ENCODE results near the gene PTDSS2. TPM values are rescaled to one million over a fixed set of nuclear protein-coding genes. Genes with fewer than 3 reads are reported as not detected.

The PTDSS2 gene
- total and polyA plus RNA-seq, 2 donors from 2014 or later = 28.5 to 37.7 TPM

DNA sequence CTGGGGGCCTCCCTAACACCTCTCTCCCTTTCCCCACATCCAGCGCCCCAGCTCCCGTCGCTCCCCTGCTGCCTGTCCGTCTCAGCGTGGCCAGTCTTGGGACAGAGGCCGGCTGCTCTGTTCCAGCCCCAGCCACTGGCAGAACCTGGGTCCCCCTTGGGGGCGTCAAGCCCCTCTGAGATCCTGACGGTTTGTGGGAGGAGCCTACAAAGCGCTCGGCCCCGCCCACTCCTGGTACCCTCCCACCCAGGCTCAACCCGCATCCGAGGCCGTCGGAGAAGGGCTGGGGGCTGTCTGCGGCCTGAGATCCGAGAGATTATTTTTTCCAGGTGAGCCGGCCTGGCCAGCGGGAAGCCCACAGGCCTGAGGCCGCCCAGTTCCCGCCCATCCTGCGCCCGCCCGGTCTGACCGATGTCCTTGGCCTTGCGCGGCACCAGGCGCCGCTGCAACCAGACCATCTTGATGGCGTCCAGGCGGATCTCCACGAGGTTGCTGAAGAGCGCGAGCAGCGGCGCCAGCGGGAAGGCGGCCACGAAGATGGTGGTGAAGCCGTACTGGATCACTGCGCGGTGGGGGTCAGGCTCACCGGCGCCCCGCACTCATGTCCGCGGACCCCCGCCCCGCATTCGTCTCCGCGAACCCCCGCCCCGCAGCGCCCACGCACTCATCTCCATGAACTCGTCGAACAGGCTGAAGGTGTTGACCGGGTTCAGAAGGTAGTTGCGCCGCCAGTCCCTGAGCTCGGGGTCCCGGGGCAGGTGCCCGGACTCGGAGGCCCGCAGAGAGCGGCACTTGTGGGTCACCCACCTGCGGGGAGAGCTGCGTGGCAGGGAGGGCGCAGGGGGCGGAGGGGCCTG lies 29.8 kb upstream of the PTDSS2 start:
- FAIRE-seq (no peak), DNase-seq (peak in 2 of 5 donors; percentile 54 to 71)
- TF ChIP-seq, protein P1, sequence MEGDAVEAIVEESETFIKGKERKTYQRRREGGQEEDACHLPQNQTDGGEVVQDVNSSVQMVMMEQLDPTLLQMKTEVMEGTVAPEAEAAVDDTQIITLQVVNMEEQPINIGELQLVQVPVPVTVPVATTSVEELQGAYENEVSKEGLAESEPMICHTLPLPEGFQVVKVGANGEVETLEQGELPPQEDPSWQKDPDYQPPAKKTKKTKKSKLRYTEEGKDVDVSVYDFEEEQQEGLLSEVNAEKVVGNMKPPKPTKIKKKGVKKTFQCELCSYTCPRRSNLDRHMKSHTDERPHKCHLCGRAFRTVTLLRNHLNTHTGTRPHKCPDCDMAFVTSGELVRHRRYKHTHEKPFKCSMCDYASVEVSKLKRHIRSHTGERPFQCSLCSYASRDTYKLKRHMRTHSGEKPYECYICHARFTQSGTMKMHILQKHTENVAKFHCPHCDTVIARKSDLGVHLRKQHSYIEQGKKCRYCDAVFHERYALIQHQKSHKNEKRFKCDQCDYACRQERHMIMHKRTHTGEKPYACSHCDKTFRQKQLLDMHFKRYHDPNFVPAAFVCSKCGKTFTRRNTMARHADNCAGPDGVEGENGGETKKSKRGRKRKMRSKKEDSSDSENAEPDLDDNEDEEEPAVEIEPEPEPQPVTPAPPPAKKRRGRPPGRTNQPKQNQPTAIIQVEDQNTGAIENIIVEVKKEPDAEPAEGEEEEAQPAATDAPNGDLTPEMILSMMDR (IDR thresholded peaks at IDR 0.05; ENCODE audit: borderline replicate concordance, extremely low read depth, insufficient read depth) = no peak
- Histone ChIP-seq H3K4me1 (ENCODE audit: control insufficient read depth in 2 of 3, insufficient read depth in 2 of 3, low read depth in 1 of 3, low read length in 3 of 3) (peaks cover 0 to 14% (median 6%) of the 10 kb centered on the region in 3 donors), H3K9ac (ENCODE audit: low read length in 3 of 3) (no peak overlapping the region), H3K27me3 (ENCODE audit: control insufficient read depth, insufficient read depth, low read length) (no peaks in the 10 kb centered on the region), H3K4me3 (ENCODE audit: low read length in 3 of 3) (no peak overlapping the region), H3K27ac (ENCODE audit: low read depth in 2 of 2, low read length in 2 of 2) (no peak overlapping the region), H3K36me3 (ENCODE audit: control insufficient read depth in 2 of 3, insufficient read depth in 3 of 3, low read length in 3 of 3) (no peaks in the 10 kb centered on the region), H3K9me3 (ENCODE audit: control insufficient read depth in 2 of 3, insufficient read depth in 1 of 3, low read length in 3 of 3) (no peaks in the 10 kb centered on the region)
- intact Hi-C loops (cut with DNase I) = no loop called here

DNA sequence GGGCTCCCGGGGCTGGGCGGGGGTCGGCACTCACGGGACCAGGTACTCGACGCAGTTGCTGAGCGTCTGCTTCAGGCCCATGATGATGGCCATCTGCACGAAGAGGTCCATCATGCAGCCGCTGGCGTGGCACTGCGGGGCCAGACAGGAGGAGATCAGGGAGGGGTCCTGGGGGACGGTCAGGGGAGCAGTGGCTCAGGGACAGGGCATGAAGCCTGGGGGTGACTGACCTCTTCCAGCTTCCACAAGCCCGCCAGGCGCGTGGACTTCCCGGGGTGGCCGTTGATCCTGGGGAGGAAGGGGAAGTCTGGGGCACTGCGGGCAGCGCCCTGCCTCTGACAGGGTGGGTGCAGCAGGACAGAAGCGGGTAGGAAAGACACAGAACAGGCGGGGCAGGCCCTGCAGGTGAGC lies 29.2 kb upstream of the PTDSS2 start:
- Histone ChIP-seq H3K27ac (ENCODE audit: low read depth in 2 of 2, low read length in 2 of 2) (no peak overlapping the region), H3K9ac (ENCODE audit: low read length in 3 of 3) (no peak overlapping the region), H3K9me3 (ENCODE audit: control insufficient read depth in 2 of 3, insufficient read depth in 1 of 3, low read length in 3 of 3) (no peaks in the 10 kb centered on the region), H3K27me3 (ENCODE audit: control insufficient read depth, insufficient read depth, low read length) (no peaks in the 10 kb centered on the region), H3K4me1 (ENCODE audit: control insufficient read depth in 2 of 3, insufficient read depth in 2 of 3, low read depth in 1 of 3, low read length in 3 of 3) (peaks cover 0 to 8% (median under 1%) of the 10 kb centered on the region in 3 donors), H3K36me3 (ENCODE audit: control insufficient read depth in 2 of 3, insufficient read depth in 3 of 3, low read length in 3 of 3) (no peaks in the 10 kb centered on the region), H3K4me3 (ENCODE audit: low read length in 3 of 3) (no peak overlapping the region)
- TF ChIP-seq, protein P1 (IDR thresholded peaks at IDR 0.05; ENCODE audit: borderline replicate concordance, extremely low read depth, insufficient read depth) = no peak
- intact Hi-C loops (cut with DNase I) = no loop called here
- peak in 2 of 5 donors; percentile 36 to 76 for DNase-seq
- no peak for FAIRE-seq

DNA sequence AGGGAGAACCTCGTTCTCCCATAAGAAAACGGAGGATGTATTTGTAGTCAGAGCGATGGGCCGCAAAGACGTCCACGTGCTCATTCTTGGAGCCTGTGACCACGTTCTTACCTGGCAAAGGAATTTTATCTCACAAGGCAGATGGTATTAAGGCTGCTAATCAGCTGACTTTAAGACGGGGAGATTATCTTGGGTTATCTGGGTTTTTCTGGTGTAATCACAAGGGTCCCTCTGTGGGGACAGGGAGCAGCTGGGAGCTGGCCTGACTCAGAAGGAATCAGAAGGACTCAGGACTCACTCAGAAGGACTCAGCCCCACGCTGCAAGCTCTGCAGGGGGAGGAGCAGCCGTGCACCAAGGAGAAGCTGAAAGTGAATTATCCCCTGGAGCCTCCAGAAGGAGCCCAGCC lies 27.8 kb upstream of the PTDSS2 start:
- DNase-seq (peak in 2 of 5 donors; percentile 15 to 24), FAIRE-seq (no peak)
- Histone ChIP-seq H3K27me3 (ENCODE audit: control insufficient read depth, insufficient read depth, low read length) (no peaks in the 10 kb centered on the region), H3K4me3 (ENCODE audit: low read length in 3 of 3) (no peak overlapping the region), H3K9ac (ENCODE audit: low read length in 3 of 3) (no peak overlapping the region), H3K4me1 (ENCODE audit: control insufficient read depth in 2 of 3, insufficient read depth in 2 of 3, low read depth in 1 of 3, low read length in 3 of 3) (peaks cover 0 to 5% (median 0%) of the 10 kb centered on the region in 3 donors), H3K27ac (ENCODE audit: low read depth in 2 of 2, low read length in 2 of 2) (no peak overlapping the region), H3K36me3 (ENCODE audit: control insufficient read depth in 2 of 3, insufficient read depth in 3 of 3, low read length in 3 of 3) (no peaks in the 10 kb centered on the region), H3K9me3 (ENCODE audit: control insufficient read depth in 2 of 3, insufficient read depth in 1 of 3, low read length in 3 of 3) (no peaks in the 10 kb centered on the region)
- TF ChIP-seq, protein P1 (IDR thresholded peaks at IDR 0.05; ENCODE audit: borderline replicate concordance, extremely low read depth, insufficient read depth) = no peak
- intact Hi-C loops (cut with DNase I) = no loop called here
